DOHH2 (cell line): ENCODE results near the gene CNPY4.

Experiments used
- H3F3A ChIP-seq: fragments of 200-600 bp; sonication (generic), shearing (Covaris generic); 2 replicates; pipeline ENCODE4 v1.6.0; 2016; ENCODE audit warnings: antibody characterized with exemption, mild to moderate bottlenecking; ENCODE audit not compliant: control insufficient read depth, insufficient read depth
- H3K27ac ChIP-seq: fragments of 200-600 bp; sonication (generic); 2 replicates; pipeline ENCODE4 v1.5.1; 2014; ENCODE audit warnings: low read depth, mild to moderate bottlenecking, low read length, moderate library complexity
- H3K27me3 ChIP-seq: fragments of 200-600 bp; sonication (generic); 2 replicates; pipeline ENCODE4 v1.6.1; 2014; ENCODE audit warnings: mild to moderate bottlenecking, low read length, mixed read lengths; ENCODE audit not compliant: control insufficient read depth
- H3K36me3 ChIP-seq: fragments of 200-600 bp; sonication (generic); 2 replicates; pipeline ENCODE4 v1.6.1; 2014; ENCODE audit warnings: mild to moderate bottlenecking, low read length, moderate library complexity, mixed read lengths; ENCODE audit not compliant: control insufficient read depth
- H3K4me1 ChIP-seq: fragments of 200-600 bp; sonication (generic); 2 replicates; pipeline ENCODE4 v1.6.1; 2014; ENCODE audit warnings: mild to moderate bottlenecking, low read length, mixed read lengths; ENCODE audit not compliant: control insufficient read depth
- H3K4me2 ChIP-seq: fragments of 200-600 bp; sonication (generic); 2 replicates; pipeline ENCODE4 v1.6.0; 2014; ENCODE audit warnings: mild to moderate bottlenecking, low read length, moderate library complexity
- H3K4me3 ChIP-seq: fragments of 200-600 bp; sonication (generic); 2 replicates; pipeline ENCODE4 v1.5.1; 2014; ENCODE audit warnings: mild to moderate bottlenecking, low read length, mixed read lengths
- H3K79me2 ChIP-seq: fragments of 200-600 bp; sonication (generic); 2 replicates; pipeline ENCODE4 v1.6.1; 2014; ENCODE audit warnings: mild to moderate bottlenecking, low read length, mixed read lengths; ENCODE audit not compliant: control insufficient read depth
- H3K9me2 ChIP-seq: fragments of 200-600 bp; sonication (generic); replicated peaks from 2 replicates; pipeline ENCODE4 v1.6.1; 2014; ENCODE audit warnings: mild to moderate bottlenecking, low read length, mixed read lengths; ENCODE audit not compliant: control insufficient read depth
- H3K9me3 ChIP-seq: fragments of 200-600 bp; sonication (generic); 2 replicates; pipeline ENCODE4 v1.6.1; 2014; ENCODE audit warnings: antibody characterized with exemption, low read length, mixed read lengths; ENCODE audit not compliant: control insufficient read depth, insufficient read depth
- H4K20me1 ChIP-seq: fragments of 200-600 bp; sonication (generic); 2 replicates; pipeline ENCODE4 v1.6.0; 2014; ENCODE audit warnings: low read depth, mild to moderate bottlenecking, antibody characterized with exemption, low read length, moderate library complexity; ENCODE audit not compliant: control insufficient read depth, insufficient read depth
- EZH2phosphoT487 ChIP-seq: fragments of 200-600 bp; sonication (generic); IDR thresholded peaks from 2 replicates; pipeline ENCODE4 v1.6.1; 2017; ENCODE audit warnings: borderline replicate concordance, mild to moderate bottlenecking, antibody characterized with exemption, low read length, moderate library complexity, mixed read lengths
- TF ChIP-seq, protein P1 (sequence below): fragments of 200-600 bp; sonication (generic); IDR thresholded peaks from one replicate; pipeline ENCODE4 v1.5.1; 2014; ENCODE audit warnings: antibody characterized with exemption, mild to moderate bottlenecking, low read depth, low read length; ENCODE audit not compliant: poor library complexity, severe bottlenecking

Gene CNPY4

GRCh38 chr7:100115026-100115425 lies 4.4 kb upstream of the CNPY4 start:
- no peak overlapping the region for H3K4me2 ChIP-seq
- no peaks in the 10 kb centered on the region for H4K20me1 ChIP-seq
- no peaks in the 10 kb centered on the region for H3K27me3 ChIP-seq

DNA sequence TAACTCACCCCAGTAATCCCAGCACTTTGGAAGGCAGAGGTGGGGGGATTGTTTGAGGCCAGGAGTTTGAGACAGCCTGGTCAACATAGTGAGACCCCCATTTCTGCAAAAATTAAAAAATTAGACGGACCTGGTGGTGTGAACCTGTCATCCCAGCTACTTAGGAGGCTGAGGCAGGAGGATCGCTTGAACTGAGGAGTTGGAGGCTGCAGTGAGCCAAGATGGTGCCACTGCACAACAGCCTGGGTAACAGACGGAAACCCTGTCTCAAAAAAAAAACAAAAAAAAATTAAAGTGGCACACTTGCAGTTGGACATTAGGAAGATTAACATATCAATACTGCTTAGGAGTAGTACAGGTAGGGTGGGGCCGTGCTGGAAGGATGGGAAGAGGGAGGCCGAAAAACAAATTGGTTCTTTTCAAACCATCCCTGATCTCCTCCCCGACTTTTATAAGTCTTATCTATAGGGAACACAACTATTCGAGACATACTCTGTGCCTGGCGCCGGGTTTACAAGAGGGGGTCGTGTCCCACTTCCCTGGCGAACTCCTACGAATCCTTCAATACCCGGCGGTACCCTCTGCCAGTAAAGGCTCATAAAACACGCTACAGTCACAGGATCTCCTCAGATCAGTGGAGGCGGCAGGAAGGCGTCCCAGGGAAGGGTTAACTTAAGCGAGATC lies 904 bp upstream of the CNPY4 start:
- H4K20me1 ChIP-seq = no peaks in the 10 kb centered on the region
- H3K27ac ChIP-seq = peak overlapping the region; percentile 62
- H3K36me3 ChIP-seq = peaks cover 19% of the 10 kb centered on the region
- H3K4me1 ChIP-seq = peaks cover 19% of the 10 kb centered on the region
- H3F3A ChIP-seq = peaks cover 7% of the 10 kb centered on the region
- H3K9me2 ChIP-seq = no peaks in the 10 kb centered on the region
- H3K27me3 ChIP-seq = no peaks in the 10 kb centered on the region
- peak overlapping the region; percentile 67 for H3K4me2 ChIP-seq
- peaks cover 38% of the 10 kb centered on the region for H3K79me2 ChIP-seq
- TF ChIP-seq, protein P1, sequence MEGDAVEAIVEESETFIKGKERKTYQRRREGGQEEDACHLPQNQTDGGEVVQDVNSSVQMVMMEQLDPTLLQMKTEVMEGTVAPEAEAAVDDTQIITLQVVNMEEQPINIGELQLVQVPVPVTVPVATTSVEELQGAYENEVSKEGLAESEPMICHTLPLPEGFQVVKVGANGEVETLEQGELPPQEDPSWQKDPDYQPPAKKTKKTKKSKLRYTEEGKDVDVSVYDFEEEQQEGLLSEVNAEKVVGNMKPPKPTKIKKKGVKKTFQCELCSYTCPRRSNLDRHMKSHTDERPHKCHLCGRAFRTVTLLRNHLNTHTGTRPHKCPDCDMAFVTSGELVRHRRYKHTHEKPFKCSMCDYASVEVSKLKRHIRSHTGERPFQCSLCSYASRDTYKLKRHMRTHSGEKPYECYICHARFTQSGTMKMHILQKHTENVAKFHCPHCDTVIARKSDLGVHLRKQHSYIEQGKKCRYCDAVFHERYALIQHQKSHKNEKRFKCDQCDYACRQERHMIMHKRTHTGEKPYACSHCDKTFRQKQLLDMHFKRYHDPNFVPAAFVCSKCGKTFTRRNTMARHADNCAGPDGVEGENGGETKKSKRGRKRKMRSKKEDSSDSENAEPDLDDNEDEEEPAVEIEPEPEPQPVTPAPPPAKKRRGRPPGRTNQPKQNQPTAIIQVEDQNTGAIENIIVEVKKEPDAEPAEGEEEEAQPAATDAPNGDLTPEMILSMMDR = no peak
- no peak for TF ChIP-seq EZH2phosphoT487
- no peaks in the 10 kb centered on the region for H3K9me3 ChIP-seq
- peak overlapping the region; percentile 82 for H3K4me3 ChIP-seq

More at GRCh38 chr7:100115026-100115425, 4.4 kb upstream of the CNPY4 start:
- H3K4me3 ChIP-seq = no peak overlapping the region
- H3K36me3 ChIP-seq = peaks cover 42% of the 10 kb centered on the region
- H3K9me3 ChIP-seq = no peaks in the 10 kb centered on the region
- H3K27ac ChIP-seq = no peak overlapping the region
- no peaks in the 10 kb centered on the region for H3F3A ChIP-seq
- peaks cover 19% of the 10 kb centered on the region for H3K4me1 ChIP-seq
- TF ChIP-seq, protein P1 = no peak
- no peak for TF ChIP-seq EZH2phosphoT487
- H3K9me2 ChIP-seq = no peaks in the 10 kb centered on the region
- H3K79me2 ChIP-seq = peaks cover 22% of the 10 kb centered on the region

GRCh38 chr7:100119970-100120732 lies 717 bp downstream of the CNPY4 start:
- Histone ChIP-seq H3K4me2 (peak overlapping the region; percentile 67), H3K36me3 (peaks cover 23% of the 10 kb centered on the region), H3K4me1 (peaks cover 33% of the 10 kb centered on the region), H3K9me3 (no peaks in the 10 kb centered on the region), H3K9me2 (no peaks in the 10 kb centered on the region), H3F3A (peaks cover 14% of the 10 kb centered on the region), H3K27ac (peak overlapping the region; percentile 62), H3K27me3 (no peaks in the 10 kb centered on the region), H4K20me1 (no peaks in the 10 kb centered on the region), H3K4me3 (peak overlapping the region; percentile 82), H3K79me2 (peaks cover 49% of the 10 kb centered on the region)
- TF ChIP-seq, protein P1 = no peak
- TF ChIP-seq EZH2phosphoT487 = no peak
